H1 (cell line): ENCODE data around the gene VPS35L. TPM values are rescaled to one million over a fixed set of nuclear protein-coding genes. Genes with fewer than 3 reads are reported as not detected.

ENCODE experiments used
- CHD7 ChIP-seq: fragments of 300-600 bp; sonication (generic); IDR thresholded peaks from 2 replicates; pipeline ENCODE4 v1.7.1; 2012; ENCODE audit warnings: low read length, moderate library complexity, mild to moderate bottlenecking, inconsistent platforms; ENCODE audit not compliant: insufficient replicate concordance
- polyA plus RNA-seq, 7 experiments: library from polyadenylated mRNA; depleted of rRNA in 3 of 7; stranded (reverse) in 5 of 7; unstranded in 2 of 7; fragments of >200 nt in 5 of 7; fragments of 200-250 nt in 2 of 7; gene quantifications; 1 replicate in 5 of 7; 2 replicates in 1 of 7; 4 replicates in 1 of 7; pipeline versions ENCODE4 v1.2.1 to v1.2.3, GENCODE V29; 2011 to 2013; ENCODE audit warnings: missing spikeins in 2 of 7, mixed read lengths in 2 of 7
- total RNA-seq: library from RNA; stranded (reverse); fragmentation: NEBNext Ultra II Directional; extraction: Animal tissue kit (Norgen Biotek cat#: 25700); gene quantifications from 2 replicates; pipeline ENCODE4 v1.2.1, GENCODE V29; 2021

VPS35L gene
- total and polyA plus RNA-seq, 2 of the 8 experiments (the other 6 are each of a cell fraction or from before 2014, with no cell fraction given), result 31.5 to 57.1 TPM

GRCh38 chr16:19717314-19717713 lies 161.8 kb downstream of the VPS35L start (continued):
- TF ChIP-seq CHD7, result no peak
